ENCODE measurements around the gene ZIC2. TPM values are rescaled to one million over a fixed set of nuclear protein-coding genes. Genes with fewer than 3 reads are reported as not detected.

The ZIC2 gene
- total RNA-seq, 1 donor from 2014 or later = not detected

DNA sequence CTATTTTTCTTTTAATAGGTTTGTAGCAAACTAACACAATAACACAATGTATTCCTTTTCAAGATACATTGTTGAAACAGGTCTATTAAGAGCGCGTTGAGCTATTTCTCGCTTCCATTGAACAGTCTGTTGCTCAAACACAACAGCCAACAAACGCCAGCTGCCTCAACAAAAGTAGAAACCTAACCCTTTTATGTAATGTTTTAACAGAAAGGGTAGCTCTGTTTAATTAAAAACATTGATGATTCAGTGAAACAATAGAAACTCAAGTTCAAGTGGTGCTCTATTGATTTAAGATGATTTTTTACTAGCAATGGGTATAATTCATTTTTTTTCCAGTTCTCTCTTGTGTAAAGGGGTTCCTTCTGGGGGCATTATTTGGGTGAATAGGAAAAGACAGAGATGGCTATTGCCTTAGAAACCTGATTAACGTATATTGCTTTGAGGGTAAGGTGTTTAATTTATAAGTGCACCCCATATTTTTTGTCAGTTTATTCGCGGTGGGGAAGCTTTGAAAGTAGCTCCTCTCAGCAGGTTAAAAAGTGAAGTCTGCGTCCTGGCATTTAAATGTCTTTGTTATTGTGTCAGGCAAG, 14.9 kb downstream of the ZIC2 start:
- no peak overlapping the region for H3K4me3 Mint-ChIP-seq (ENCODE audit: low read depth)
- H3K27ac Mint-ChIP-seq = peak overlapping the region; percentile 76
- no peaks in the 10 kb centered on the region for H3K9me3 Mint-ChIP-seq (ENCODE audit: low read depth)
- no peak for DNase-seq (ENCODE audit: low spot score, unreplicated experiment)
- peaks cover 79% of the 10 kb centered on the region for H3K27me3 Mint-ChIP-seq
- no peaks in the 10 kb centered on the region for H3K4me1 Mint-ChIP-seq (ENCODE audit: low read depth)
- TF ChIP-seq, protein P1, sequence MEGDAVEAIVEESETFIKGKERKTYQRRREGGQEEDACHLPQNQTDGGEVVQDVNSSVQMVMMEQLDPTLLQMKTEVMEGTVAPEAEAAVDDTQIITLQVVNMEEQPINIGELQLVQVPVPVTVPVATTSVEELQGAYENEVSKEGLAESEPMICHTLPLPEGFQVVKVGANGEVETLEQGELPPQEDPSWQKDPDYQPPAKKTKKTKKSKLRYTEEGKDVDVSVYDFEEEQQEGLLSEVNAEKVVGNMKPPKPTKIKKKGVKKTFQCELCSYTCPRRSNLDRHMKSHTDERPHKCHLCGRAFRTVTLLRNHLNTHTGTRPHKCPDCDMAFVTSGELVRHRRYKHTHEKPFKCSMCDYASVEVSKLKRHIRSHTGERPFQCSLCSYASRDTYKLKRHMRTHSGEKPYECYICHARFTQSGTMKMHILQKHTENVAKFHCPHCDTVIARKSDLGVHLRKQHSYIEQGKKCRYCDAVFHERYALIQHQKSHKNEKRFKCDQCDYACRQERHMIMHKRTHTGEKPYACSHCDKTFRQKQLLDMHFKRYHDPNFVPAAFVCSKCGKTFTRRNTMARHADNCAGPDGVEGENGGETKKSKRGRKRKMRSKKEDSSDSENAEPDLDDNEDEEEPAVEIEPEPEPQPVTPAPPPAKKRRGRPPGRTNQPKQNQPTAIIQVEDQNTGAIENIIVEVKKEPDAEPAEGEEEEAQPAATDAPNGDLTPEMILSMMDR (IDR thresholded peaks at IDR 0.05; ENCODE audit: unreplicated experiment) = no peak
- no peaks in the 10 kb centered on the region for H3K36me3 Mint-ChIP-seq (ENCODE audit: insufficient read depth)

DNA sequence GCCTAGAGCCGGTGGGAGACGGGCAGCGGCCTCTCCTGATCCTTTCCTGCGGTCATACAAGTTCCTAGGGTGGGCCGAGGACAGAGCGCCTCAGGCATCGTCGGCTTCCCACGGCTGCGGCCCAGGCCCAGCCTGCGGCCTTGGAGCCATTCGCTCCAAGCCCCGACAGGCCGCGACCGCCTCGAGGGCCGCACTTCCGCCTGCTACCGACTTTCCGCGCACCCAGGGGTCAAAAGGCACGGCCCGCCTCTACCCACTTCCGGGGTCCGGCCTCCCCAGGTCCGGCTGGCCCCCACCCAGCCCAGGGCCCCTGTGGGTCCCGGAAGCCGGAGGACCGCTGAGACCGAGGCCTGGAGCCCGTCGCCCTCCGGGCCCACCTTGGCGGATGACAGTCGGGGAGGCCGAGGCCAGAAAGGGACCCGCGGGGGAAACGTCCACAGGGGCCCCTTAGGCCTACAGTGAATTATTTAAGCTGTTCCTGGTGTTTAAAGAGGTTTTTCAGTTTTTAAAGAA, 16.2 kb downstream of the ZIC2 start:
- DNase-seq (ENCODE audit: low spot score, unreplicated experiment) = no peak
- H3K4me3 Mint-ChIP-seq (ENCODE audit: low read depth) = no peak overlapping the region
- no peaks in the 10 kb centered on the region for H3K9me3 Mint-ChIP-seq (ENCODE audit: low read depth)
- peaks cover 69% of the 10 kb centered on the region for H3K27me3 Mint-ChIP-seq
- H3K4me1 Mint-ChIP-seq (ENCODE audit: low read depth) = peaks cover 5% of the 10 kb centered on the region
- no peaks in the 10 kb centered on the region for H3K36me3 Mint-ChIP-seq (ENCODE audit: insufficient read depth)
- H3K27ac Mint-ChIP-seq = no peak overlapping the region
- TF ChIP-seq, protein P1 (IDR thresholded peaks at IDR 0.05; ENCODE audit: unreplicated experiment) = no peak

DNA sequence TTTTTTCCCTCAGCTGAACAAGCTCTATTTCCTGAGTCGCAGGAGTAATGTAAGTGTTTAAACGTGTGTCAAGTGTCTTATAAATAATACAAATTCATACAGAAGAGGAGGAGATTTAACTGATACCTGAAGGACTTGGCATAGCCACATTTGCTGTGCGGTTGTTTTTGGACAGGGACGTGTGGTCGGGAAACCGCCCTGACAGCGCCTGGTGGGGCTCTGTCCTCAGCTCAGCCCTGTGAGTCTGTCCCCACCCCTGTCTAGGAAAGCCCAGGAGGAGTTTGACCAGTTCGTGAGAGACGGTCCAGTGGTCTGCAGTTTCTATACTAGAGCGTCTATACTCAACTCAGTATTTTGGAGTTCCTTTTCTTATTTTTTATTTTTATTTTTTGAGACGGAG, 16.7 kb downstream of the ZIC2 start:
- Mint-ChIP-seq H3K9me3 (ENCODE audit: low read depth) (no peaks in the 10 kb centered on the region), H3K4me1 (ENCODE audit: low read depth) (peaks cover 5% of the 10 kb centered on the region), H3K36me3 (ENCODE audit: insufficient read depth) (no peaks in the 10 kb centered on the region), H3K4me3 (ENCODE audit: low read depth) (no peak overlapping the region), H3K27ac (no peak overlapping the region), H3K27me3 (peaks cover 67% of the 10 kb centered on the region)
- TF ChIP-seq, protein P1 (IDR thresholded peaks at IDR 0.05; ENCODE audit: unreplicated experiment) = no peak
- no peak for DNase-seq (ENCODE audit: low spot score, unreplicated experiment)

DNA sequence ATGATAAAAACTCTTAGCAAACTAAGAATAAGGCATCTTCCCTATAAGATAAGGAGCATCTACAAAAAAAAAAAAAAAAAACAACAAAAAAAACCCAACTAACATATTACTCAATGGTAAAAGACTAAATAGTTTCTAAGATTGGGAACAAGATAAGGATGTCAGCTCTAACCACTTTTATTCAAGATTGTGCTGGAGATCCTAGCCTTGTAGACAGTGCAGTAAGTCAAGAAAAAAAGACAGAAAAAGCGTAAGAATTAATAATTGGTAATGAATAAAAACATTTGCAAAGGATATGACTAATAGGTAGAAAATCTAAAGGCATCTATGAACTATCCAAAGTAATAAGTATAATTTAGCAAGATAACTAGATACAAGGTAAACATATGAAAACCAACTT, 33.0 kb downstream of the ZIC2 start:
- no peaks in the 10 kb centered on the region for H3K4me1 Mint-ChIP-seq (ENCODE audit: low read depth)
- no peak for DNase-seq (ENCODE audit: low spot score, unreplicated experiment)
- no peaks in the 10 kb centered on the region for H3K36me3 Mint-ChIP-seq (ENCODE audit: insufficient read depth)
- H3K27me3 Mint-ChIP-seq = no peaks in the 10 kb centered on the region
- peaks cover 2% of the 10 kb centered on the region for H3K9me3 Mint-ChIP-seq (ENCODE audit: low read depth)
- H3K4me3 Mint-ChIP-seq (ENCODE audit: low read depth) = no peak overlapping the region
- TF ChIP-seq, protein P1 (IDR thresholded peaks at IDR 0.05; ENCODE audit: unreplicated experiment) = no peak
- H3K27ac Mint-ChIP-seq = no peak overlapping the region

DNA sequence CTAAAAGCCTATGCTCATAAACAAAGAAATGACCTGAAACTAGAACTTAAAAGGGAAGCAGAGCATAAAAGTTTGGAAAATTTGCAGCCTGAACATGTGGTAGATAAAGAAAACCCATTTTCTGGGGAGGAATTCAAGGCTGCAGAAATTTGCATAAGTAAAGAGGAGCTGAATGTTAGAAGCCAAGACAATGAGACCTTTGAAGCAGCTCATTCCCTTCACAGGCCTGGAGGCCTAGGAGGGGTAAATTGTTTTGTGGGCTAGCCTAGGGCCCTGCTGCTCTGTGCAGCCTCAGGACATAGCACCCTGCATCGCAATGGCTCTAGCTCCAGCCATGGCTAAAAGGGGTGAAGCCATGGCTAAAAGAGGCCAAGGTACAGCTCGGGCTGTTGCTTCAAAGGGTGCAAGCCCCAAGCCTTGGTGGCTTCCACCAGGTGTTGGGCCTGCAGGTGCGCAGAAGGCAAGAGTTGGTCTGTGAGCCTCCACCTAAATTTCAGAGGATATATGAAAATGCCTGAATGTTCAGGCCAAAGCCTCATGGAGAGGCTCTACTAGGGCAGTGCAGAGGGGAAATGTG, 38.3 kb downstream of the ZIC2 start:
- Mint-ChIP-seq H3K27ac (peak overlapping the region; percentile 72), H3K4me3 (ENCODE audit: low read depth) (no peak overlapping the region), H3K36me3 (ENCODE audit: insufficient read depth) (no peaks in the 10 kb centered on the region), H3K9me3 (ENCODE audit: low read depth) (peaks cover 2% of the 10 kb centered on the region), H3K4me1 (ENCODE audit: low read depth) (peaks cover 3% of the 10 kb centered on the region), H3K27me3 (no peaks in the 10 kb centered on the region)
- no peak for DNase-seq (ENCODE audit: low spot score, unreplicated experiment)
- TF ChIP-seq, protein P1 (IDR thresholded peaks at IDR 0.05; ENCODE audit: unreplicated experiment) = no peak

Data from progenitor cell of endocrine pancreas (in vitro differentiated cells).